ENCODE data around the gene MB21D2. TPM values are rescaled to one million over a fixed set of nuclear protein-coding genes. Genes with fewer than 3 reads are reported as not detected.
"Not testable (repeated sequence)": the region's sequence is repeated elsewhere in the genome, so short reads cannot be mapped to it uniquely, and the experiment has no call there.

Gene MB21D2
- polyA plus RNA-seq, 3 donors: 16.9 to 18.3 (median 18.0) TPM

DNA sequence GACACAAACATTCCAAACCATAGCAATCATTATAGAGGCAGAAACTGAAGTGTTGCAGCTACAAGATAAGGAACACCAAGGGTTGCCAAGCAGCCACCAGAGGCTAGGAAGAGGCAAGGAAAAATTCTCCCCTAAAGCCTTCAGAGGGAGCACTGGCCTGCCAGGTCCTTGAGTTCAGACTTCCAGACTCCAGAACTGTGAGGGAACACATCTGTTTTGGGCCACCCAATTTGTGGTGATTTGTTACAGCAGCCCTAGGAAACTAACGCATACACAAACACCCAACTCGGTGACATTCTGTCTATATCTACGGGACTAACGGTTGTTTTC, 54.6 kb downstream of the MB21D2 start:
- no peak for DNase-seq (ENCODE audit: low read depth in 3 of 3, low spot score in 2 of 3)

DNA sequence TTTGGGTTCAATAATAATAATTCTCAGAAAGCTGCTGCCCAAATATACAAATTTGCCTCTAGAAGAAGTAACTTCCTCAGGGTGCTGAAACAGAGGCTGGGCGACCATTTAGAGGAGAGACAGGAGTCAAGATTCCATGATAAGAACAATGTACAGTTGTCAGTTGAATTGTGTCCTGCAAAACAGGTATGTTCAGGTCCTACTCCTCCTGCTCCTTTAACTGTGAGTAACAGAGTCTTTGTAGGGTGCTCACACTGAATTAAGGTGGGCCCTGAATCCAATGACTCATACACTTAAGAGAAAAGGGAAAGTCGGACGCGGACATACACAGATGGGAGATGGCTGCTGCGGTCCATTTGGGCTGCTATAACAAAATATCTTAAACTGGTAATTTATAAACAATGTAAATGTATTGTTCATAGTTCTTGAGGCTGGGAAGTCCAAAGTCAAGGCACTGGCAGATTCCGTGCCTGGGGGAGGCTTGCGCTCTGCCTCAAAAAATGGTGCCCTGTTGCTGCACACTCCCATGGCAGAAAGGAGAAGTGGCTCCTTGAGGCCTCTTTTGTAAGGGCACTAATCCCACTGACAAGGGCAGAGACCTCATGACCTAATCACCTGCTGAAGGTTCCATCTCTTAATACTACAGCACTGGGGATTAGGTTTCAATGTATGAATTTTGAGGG, 55.1 kb downstream of the MB21D2 start:
- DNase-seq (ENCODE audit: low read depth in 3 of 3, low spot score in 2 of 3): no peak

DNA sequence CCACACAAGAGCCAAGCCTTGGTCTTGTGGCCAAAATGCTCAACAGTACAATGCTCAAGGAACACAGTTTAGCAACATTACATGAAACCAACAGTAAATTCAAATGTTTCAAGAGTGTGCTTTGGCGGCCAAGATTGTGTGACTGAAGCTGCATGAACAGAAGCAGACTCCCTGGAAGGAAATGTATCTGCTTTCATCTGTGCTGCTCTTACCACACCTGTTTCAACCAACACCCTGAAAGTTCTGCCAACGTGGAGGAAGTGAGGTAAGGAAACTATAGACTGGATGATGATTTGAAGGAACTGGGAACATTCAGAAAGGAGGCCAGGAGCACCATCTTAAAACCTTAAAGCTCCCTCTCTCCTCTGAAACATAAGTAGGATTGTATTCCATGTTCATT, 55.7 kb downstream of the MB21D2 start:
- no peak for DNase-seq (ENCODE audit: low read depth in 3 of 3, low spot score in 2 of 3)

DNA sequence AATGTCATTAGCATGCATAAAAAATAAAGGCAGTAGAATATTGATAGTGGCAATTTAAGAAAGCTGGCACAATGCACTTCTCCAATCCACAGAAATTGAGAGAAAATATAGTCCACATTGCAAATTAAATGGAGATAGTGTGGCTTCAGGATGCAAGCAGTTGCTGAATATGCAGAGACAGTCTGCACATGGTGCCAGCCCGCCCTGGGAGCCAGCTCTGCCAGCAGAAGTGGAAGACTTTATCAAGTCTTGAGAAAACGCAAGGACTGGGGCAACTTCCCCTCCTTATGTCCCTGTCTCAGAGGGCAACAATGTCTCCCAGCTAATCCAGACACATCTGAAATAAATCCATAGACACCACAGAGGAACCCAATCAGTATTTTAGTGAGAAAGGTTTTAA, 57.2 kb downstream of the MB21D2 start:
- no peak for DNase-seq (ENCODE audit: low read depth in 3 of 3, low spot score in 2 of 3)

DNA sequence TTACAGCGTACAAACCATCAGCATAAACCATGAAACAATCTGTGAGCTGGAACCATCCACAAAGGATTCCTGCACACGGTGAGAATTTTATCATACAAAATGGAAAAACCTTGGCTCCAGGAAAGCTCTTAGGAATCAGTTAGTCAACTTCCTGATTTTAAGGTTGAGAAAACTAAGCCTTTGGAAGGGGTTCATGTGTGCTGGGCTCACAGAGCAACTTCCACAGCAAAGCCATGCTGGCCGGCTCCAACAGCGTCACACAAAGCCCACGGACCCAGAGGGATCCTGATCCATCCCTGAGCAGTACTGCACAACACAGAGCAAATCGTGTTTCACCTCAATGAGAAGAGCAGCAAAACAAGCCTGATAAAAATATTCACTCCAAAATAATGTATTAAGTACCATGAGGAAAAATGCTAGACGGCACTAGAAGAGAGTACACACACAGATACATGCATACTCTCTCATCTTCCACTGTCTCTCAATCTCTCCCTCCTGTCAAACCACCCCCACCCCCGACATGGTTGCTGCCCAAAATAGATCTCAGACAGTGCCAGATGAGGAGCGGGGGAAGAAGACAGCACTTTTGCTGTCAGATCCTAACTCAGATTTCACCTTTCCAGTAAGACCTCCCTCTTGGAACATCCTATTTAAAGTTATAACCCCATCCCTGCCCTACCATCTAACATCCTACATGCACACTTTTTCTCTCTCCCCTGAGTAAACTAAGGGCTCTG, 58.6 kb downstream of the MB21D2 start:
- DNase-seq (ENCODE audit: low read depth in 3 of 3, low spot score in 2 of 3): no peak

DNA sequence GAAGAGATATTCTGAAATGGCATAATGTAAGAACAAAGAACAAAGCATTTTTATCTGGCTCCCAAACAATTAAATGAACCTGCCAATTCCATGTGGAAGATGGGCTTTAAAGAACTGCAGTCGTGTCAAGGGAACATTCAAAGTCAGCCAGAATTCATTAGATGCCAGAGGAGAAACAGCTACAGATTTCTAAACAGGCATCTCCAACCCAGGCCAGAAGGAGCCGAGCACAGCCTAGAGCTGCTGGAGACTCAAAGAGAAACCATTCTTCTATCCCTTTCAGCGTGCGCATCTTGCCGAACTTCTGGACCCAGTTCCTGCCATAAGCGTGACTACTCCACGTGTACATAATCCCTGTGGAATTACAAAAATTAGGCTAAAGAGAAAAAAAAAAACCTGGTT, 60.4 kb downstream of the MB21D2 start:
- DNase-seq (ENCODE audit: low read depth in 3 of 3, low spot score in 2 of 3): no peak

DNA sequence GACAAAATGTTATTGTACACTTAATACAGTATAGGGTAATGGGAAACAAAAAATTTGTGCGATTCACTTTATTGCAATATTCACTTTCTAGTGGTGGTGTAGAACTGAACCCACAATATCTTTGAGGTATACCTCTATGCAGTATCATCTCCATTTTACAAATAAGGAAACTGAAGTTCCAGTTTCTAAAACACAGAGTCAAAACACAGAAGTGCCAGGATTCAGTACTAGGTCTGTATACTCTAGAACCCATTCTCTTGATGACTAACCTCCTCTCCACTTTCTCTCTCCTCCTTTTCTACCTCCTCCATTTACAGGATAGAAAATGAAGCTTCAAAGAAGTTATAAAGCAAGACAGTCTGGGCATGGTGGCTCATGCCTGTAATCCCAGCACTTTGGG, 62.2 kb downstream of the MB21D2 start:
- no peak for DNase-seq (ENCODE audit: low read depth in 3 of 3, low spot score in 2 of 3)

DNA sequence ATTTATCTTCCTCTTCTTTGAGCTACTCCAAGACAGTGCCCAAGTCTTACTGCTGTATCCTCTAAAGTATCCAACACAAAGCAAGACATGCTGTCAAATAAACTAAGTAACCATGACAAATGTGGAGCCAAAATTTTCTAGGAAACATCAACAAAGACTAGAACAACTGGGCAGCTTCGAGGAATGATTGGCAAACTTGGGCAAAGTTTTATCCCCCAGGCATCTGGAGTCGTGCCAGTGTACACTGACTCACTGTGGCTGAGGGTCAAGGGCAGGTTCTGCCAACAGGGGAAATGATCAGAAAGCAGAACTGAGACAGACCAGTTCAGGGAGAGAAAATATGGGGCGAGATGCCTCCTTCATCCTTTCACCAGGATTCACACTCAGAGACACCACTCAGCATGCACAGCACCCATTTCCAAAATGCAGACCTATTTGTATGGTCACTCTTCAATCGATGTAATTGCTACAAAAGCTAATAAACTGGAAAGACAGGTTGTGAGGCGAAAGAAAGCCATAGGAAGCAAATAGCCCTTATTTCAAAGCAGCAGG, 65.8 kb downstream of the MB21D2 start:
- no peak for DNase-seq (ENCODE audit: low read depth in 3 of 3, low spot score in 2 of 3)

DNA sequence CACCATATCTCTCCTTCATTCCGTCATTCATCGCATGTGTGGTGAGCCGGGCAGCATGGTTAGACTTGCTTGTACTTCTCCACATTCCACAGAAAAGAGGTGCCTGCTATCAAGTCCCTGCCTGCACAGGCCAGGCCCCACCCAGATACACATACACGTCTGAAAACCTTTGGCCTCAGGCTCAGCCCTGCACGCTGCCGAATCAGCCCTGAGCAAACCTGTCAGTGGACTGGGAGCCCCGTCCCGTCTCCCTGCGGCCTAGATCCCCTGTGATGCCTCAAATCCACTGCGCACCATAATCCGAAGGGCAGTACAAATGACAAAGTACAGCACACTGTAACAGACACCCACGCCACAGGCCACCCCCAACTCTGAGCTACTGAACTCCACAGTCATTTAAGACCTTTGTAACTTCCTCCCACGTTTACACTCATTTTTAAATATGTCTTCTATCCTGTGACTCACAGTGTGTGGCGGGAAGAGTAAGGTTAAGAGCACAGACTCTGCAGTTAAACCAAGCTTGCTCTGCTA, 67.1 kb downstream of the MB21D2 start:
- no peak for DNase-seq (ENCODE audit: low read depth in 3 of 3, low spot score in 2 of 3)

DNA sequence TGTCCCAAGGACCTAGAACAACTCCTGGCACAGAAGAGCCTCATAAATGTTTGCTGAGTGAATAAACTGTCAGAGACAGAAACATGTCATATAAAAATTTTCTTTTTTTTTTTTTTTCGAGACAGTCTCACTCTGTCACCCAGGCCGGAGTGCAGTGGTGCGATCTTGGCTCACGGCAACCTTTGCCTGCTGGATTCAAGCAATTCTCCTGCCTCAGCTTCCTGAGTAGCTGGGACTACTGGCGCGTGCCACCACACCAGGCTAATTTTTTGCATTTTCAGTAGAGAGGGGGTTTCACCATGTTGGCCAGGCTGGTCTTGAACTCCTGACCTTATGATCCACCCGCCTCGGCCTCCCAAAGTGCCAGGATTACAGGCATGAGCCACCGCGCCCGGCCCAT, 67.8 kb downstream of the MB21D2 start:
- not testable (repeated sequence) for DNase-seq (ENCODE audit: low read depth in 3 of 3, low spot score in 2 of 3)

DNA sequence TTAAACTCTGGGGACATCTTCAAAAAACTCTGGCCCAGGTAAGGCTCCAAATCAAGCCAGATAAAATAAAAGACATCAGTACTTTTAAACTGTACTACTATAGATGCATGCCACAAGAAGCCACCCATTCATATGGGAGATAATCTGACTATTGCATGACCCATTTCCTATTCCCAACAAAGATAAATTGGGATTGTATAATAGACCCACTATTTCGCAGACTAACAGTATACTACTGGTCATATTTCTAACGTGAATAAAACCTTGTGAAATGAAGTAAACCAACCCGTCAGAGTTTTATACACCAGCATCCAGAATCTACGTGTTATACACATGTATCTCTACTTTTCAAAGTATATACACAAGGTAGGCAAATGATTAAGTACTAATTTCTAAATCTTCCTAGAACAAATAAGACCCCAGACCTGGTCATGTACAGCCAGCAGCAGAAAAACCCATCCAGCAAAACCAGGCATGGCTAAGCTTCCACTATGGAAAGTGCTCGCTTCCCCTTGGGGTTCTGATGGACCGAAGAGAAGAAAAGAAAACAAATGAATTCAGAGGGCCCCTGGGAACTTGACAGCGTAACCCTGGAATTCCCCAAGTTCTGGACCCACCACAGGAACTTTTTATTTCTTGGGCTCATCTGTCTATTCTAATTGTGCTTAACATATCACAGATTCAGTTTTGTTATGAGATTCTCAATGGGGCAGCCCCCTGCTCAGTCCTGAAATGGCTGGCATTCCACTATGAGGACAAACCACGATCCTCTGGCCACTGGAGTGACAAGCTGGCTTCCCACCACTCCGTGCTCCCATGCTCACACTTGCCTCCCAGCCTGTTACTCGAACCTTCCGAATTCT, 69.1 kb downstream of the MB21D2 start:
- DNase-seq (ENCODE audit: low read depth in 3 of 3, low spot score in 2 of 3): no peak

DNA sequence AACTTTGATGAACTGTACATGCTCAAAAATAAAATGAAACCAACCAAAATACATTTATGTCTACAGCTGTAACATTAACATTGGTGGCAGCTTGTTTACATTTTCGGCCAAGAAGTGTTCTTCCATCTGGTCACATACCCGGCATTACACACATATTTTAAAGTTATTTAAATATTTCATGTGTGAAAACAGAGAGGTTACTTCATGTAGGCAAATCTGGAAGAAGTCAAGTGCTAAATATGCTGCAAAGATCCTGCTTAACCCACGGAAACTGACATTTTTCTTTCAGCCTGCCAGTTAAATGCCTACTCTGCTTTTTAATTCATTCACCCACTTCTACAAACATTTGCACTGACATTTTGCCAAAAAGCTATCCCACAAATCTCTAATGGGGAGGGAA, 69.7 kb downstream of the MB21D2 start:
- no peak for DNase-seq (ENCODE audit: low read depth in 3 of 3, low spot score in 2 of 3)

DNA sequence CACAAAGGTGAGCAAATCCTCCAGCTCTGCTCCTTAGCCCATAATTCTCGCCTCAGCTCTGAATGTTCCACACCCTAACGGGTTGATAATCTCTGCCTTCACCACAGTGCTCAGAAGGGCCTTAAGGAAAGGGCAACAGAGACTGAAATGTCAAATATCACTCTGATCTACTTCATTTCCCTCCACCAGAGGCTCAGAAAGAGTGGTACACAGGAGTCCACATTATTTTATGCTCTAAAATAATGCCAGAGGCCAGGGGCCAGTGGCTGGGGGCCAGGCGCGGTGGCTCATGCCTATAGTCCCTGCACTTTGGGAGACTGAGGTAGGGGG, 72.2 kb downstream of the MB21D2 start:
- no peak for DNase-seq (ENCODE audit: low read depth in 3 of 3, low spot score in 2 of 3)

DNA sequence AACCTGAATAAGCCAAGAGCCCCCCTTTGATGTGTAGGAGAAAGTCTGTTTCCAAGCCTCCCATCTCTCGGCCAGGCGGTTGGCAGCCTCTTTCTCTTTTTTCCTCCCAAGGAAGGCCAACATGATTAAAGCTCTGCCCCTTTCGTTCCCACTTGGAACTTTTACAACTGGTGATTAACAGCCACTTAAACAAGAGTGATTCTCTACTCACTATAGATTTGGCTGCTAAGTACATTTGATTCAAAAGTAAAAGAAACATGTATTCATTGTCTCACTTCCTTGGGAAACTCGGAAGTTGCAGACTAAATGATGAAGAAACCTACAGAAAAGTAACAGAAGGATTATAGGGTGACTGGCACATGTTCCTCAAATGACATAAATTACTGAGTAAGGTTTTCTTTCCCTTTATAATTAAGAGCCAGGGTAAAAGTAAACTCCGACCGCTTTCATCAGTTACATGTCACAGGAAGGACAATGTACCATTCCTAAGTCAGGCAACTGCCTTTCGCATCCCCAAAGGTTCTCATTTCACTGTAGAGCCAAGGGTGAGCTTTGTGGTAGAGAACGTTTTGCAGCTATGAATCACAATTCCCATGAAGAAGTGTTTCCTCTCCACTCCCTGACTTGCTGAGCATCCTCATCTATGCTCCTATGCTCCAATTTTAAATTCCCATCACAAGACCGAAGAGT, 72.7 kb downstream of the MB21D2 start:
- no peak for DNase-seq (ENCODE audit: low read depth in 3 of 3, low spot score in 2 of 3)

DNA sequence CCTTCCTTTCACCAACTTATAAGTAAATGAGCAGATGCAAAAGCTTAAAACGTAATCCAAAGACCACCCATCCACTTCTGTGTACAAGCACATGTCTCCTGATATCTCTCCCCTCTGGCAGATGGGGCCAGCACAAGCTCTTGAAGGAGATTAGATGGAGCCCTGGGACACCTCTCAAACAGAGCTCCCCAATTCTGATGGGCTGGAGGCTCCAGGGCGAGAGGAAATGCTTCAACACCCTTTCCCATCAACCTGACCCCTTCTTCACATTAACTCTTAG, 73.2 kb downstream of the MB21D2 start:
- no peak for DNase-seq (ENCODE audit: low read depth in 3 of 3, low spot score in 2 of 3)

DNA sequence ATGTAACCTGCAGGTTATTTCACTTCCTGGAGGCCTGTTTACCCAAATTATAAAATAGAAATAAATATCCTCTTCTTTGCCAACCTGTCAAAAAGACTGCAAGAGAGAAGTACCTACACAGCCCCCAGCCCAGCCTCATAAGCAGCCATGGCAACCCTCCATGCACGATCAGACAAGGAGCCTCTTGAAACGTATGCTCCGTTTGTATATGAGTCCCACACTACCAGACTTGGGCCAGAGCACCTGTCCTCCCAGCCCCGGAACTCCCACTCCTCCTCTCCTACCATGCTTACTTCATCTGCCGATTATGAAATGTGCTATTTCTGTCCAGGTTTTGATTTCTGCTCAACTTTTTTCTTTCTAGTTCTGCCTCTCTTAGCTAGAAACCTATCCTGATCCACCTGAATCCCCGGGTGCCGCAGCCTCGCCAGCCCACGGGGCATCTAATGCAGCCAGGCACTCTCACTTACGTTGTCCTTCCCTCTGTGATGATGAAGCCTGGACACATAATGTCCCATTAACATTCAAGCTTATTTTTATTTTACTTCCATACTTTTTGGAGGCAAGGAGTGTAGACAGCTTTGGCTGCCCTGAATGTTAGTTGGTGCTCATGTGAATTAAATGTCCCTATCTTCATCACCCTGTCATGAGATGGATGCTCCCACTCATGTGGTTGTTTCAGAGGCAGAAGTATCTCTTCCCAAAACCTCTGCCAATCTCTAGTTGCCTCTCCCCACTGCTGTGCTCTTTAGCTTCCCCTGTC, 73.8 kb downstream of the MB21D2 start:
- DNase-seq (ENCODE audit: low read depth in 3 of 3, low spot score in 2 of 3): no peak

DNA sequence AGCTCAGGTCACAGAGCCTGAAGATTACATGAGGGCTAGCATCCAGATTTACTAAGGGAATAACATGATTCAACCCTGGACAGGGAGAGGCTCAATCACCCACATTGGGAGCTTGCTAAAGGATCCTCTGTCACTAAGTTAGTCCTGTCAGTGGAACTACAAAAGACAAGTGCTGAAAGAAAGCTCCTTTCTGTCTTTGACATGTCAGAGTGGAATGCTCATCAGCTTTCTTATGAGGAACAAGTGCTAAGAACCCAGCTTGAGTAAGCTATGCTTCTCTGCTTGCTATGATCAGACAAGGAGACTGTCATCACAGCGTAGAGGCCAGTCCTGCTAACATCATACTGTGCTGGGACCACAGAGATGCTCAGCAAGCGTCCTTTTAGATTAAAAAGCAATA, 74.5 kb downstream of the MB21D2 start:
- no peak for DNase-seq (ENCODE audit: low read depth in 3 of 3, low spot score in 2 of 3)

DNA sequence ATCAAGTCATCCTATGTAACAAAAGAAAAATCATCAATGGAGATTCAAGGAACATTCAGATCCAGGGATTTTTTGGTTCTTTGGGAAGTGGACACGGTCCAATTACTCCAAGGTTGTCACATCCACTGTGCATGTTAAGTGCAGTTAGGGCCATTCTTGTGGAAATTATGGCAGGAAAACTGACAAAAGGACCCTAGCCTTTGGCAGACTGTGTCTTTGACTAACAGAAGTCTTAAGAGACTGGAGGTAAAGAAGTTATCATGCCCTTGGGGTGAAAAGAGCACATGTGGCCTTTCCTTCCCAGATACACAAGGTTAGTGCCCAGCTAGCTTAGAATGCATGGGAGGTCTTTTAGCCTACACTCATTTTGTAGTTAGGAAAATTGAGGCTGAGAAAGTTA, 74.9 kb downstream of the MB21D2 start:
- DNase-seq (ENCODE audit: low read depth in 3 of 3, low spot score in 2 of 3): no peak

DNA sequence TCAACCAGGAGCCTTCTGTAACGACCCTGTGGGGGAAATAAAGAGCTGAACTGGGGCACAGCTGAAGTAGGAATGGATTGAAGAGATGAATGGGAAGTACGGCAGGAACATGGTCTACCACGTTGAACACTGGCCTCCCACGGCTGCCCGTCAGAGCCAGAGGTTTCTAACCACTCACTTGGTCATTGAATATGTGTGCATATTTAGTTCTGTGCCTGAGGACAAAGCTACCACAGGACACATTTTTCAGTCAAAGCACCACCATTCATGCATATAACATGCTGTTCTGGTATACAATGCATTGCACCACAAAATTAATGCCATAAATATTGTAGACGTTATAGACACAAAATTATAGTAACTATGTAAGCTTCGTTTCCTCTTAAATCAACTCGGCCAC, 75.5 kb downstream of the MB21D2 start:
- no peak for DNase-seq (ENCODE audit: low read depth in 3 of 3, low spot score in 2 of 3)

DNA sequence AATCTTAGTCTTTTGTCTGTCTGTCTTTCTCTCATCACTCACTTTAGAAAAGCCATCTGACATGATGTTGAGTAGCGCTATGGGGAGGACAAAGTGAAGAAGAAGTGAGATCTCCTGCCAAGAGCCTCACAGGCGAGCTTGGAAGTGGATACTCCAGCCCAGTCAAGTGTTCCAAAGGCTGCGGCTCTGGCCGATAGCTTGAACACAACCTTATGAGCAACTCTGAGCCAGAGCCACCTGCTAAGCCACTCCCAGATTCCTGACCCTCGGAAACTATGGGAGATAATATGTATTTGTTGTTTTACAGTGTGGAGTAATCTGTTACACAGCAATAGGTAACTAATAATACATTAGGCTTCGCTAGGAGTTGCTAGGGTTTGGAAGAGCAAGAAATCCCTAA, 76.2 kb downstream of the MB21D2 start:
- DNase-seq (ENCODE audit: low read depth in 3 of 3, low spot score in 2 of 3): no peak

Data from right renal cortex interstitium (tissue), 3 donors.